Activated B cell treated with CpG ODN at 0.5 μM for 24 hours (primary cell): ENCODE results near the gene KCNC2. TPM values are rescaled to one million over a fixed set of nuclear protein-coding genes. Genes with fewer than 3 reads are reported as not detected.

Source experiments
- ATAC-seq: fragments of 200-7000 bp; cut with Tn5 transposase; one replicate; pipeline ENCODE4 v1.10.0; 2021; ENCODE audit warnings: low read depth, mild to moderate bottlenecking, moderate library complexity
- CTCF ChIA-PET: fragments of 350-600 bp; sonication (Branson Sonifier 250); formaldehyde crosslinking; loops from one replicate; lab custom pipeline; 2021; ENCODE audit warnings: antibody characterized with exemption; lab: Charles Lee
- POLR2A ChIA-PET: fragments of 350-600 bp; sonication (Branson Sonifier 250); formaldehyde crosslinking; loops from one replicate; lab custom pipeline; 2021; ENCODE audit warnings: antibody characterized with exemption; lab: Charles Lee
- DNase-seq: peaks from one replicate; pipeline ENCODE4 v3.0.0; 2022
- H3K27ac Mint-ChIP-seq: one replicate; pipeline ENCODE4 v1.8.0; 2020; ENCODE audit warnings: mixed read lengths
- H3K27me3 Mint-ChIP-seq: one replicate; pipeline ENCODE4 v1.8.0; 2021; ENCODE audit warnings: mixed read lengths
- H3K36me3 Mint-ChIP-seq: one replicate; pipeline ENCODE4 v1.8.0; 2021; ENCODE audit warnings: low read depth, mixed read lengths
- H3K4me1 Mint-ChIP-seq: one replicate; pipeline ENCODE4 v1.8.0; 2021; ENCODE audit warnings: mixed read lengths
- H3K4me3 Mint-ChIP-seq: one replicate; pipeline ENCODE4 v1.8.0; 2020; ENCODE audit warnings: mild to moderate bottlenecking, mixed read lengths
- H3K9me3 Mint-ChIP-seq: one replicate; pipeline ENCODE4 v1.8.0; 2020; ENCODE audit warnings: mixed read lengths
- CTCF ChIP-seq: fragments of 200-600 bp; IDR thresholded peaks from one replicate; pipeline ENCODE4 v1.8.0; 2022; ENCODE audit warnings: antibody characterized with exemption, mild to moderate bottlenecking
- intact Hi-C: fragments of 100-400 bp; cut with micrococcal nuclease; formaldehyde crosslinking; loops from one replicate; pipeline ENCODE4 v1.15.1; 2024
- total RNA-seq: library from RNA; stranded (reverse); gene quantifications from 2 replicates; pipeline ENCODE4 v1.2.3, GENCODE V29; 2022

KCNC2 gene
- total RNA-seq, 1 donor from 2014 or later, result not detected

GRCh38 chr12:75086091-75087038 lies 123.3 kb downstream of the KCNC2 start:
- POLR2A ChIA-PET, result no interaction called here
- ATAC-seq (no peak), DNase-seq (no peak)
- H3K36me3 Mint-ChIP-seq, result no peaks in the 10 kb centered on the region
- no peaks in the 10 kb centered on the region for H3K4me1 Mint-ChIP-seq
- intact Hi-C loops, result no loop called here
- no peak for TF ChIP-seq CTCF
- H3K4me3 Mint-ChIP-seq, result no peak overlapping the region
- CTCF ChIA-PET, result no interaction called here
- H3K27ac Mint-ChIP-seq, result no peak overlapping the region
- no peaks in the 10 kb centered on the region for H3K27me3 Mint-ChIP-seq
- peaks cover 2% of the 10 kb centered on the region for H3K9me3 Mint-ChIP-seq

GRCh38 chr12:75081305-75081704 lies 128.3 kb downstream of the KCNC2 start:
- intact Hi-C loops, result no loop called here
- DNase-seq (no peak), ATAC-seq (no peak)
- H3K27ac Mint-ChIP-seq, result no peak overlapping the region
- POLR2A ChIA-PET, result no interaction called here
- H3K9me3 Mint-ChIP-seq, result peaks cover 2% of the 10 kb centered on the region
- no peaks in the 10 kb centered on the region for H3K27me3 Mint-ChIP-seq
- H3K36me3 Mint-ChIP-seq, result no peaks in the 10 kb centered on the region
- no peaks in the 10 kb centered on the region for H3K4me1 Mint-ChIP-seq
- CTCF ChIA-PET, result no interaction called here
- no peak overlapping the region for H3K4me3 Mint-ChIP-seq
- TF ChIP-seq CTCF, result no peak

GRCh38 chr12:75080582-75080981 lies 129.1 kb downstream of the KCNC2 start:
- DNase-seq (no peak), ATAC-seq (no peak)
- Mint-ChIP-seq H3K9me3 (peaks cover 2% of the 10 kb centered on the region), H3K4me3 (no peak overlapping the region), H3K36me3 (no peaks in the 10 kb centered on the region), H3K4me1 (no peaks in the 10 kb centered on the region), H3K27ac (no peak overlapping the region), H3K27me3 (no peaks in the 10 kb centered on the region)
- ChIA-PET CTCF (no interaction called here), POLR2A (no interaction called here)
- intact Hi-C loops, result no loop called here
- TF ChIP-seq CTCF, result no peak

- H3K36me3 Mint-ChIP-seq, result no peaks in the 10 kb centered on the region
- DNase-seq (no peak), ATAC-seq (no peak)
- no peaks in the 10 kb centered on the region for H3K9me3 Mint-ChIP-seq
- CTCF ChIA-PET, result no interaction called here
- intact Hi-C loops, result no loop called here
- POLR2A ChIA-PET, result no interaction called here
- no peak overlapping the region for H3K4me3 Mint-ChIP-seq
- no peak overlapping the region for H3K27ac Mint-ChIP-seq
- H3K27me3 Mint-ChIP-seq, result no peaks in the 10 kb centered on the region
- no peaks in the 10 kb centered on the region for H3K4me1 Mint-ChIP-seq
- TF ChIP-seq CTCF, result no peak
These were observed 144.2 kb downstream of the KCNC2 start for GRCh38 chr12:75065482-75065881.

- no peak for ATAC-seq
- Mint-ChIP-seq H3K27ac (no peak overlapping the region), H3K36me3 (no peaks in the 10 kb centered on the region), H3K4me1 (no peaks in the 10 kb centered on the region), H3K9me3 (no peaks in the 10 kb centered on the region), H3K4me3 (no peak overlapping the region), H3K27me3 (no peaks in the 10 kb centered on the region)
- TF ChIP-seq CTCF, result no peak
- CTCF ChIA-PET, result no interaction called here
- no peak for DNase-seq
- POLR2A ChIA-PET, result no interaction called here
- intact Hi-C loops, result no loop called here
These were observed 146.9 kb downstream of the KCNC2 start for GRCh38 chr12:75062691-75063090.
